ENCODE data around the gene PRCD.

GRCh38 chr17:76545918-76546555, 6.2 kb downstream of the PRCD start:
- TF ChIP-seq CTCF (IDR thresholded peaks at IDR 0.05), result no peak
- TF ChIP-seq POLR2A (IDR thresholded peaks at IDR 0.05), result no peak
